ENCODE measurements around the gene RNF41. TPM values are rescaled to one million over a fixed set of nuclear protein-coding genes. Genes with fewer than 3 reads are reported as not detected.
A peak's percentile ranks its signal among the peaks of the same experiment; 100 is the strongest.

The RNF41 gene
- total and polyA plus RNA-seq, 2 donors (not counting 3 experiments of a cell fraction or from before 2014, with no cell fraction given) = 88.3 to 203 TPM

- H3K4me3 ChIP-seq (replicated peaks in 1 of 3; ENCODE audit: insufficient read depth in 1 of 3, low read depth in 1 of 3, low read length in 3 of 3) = no peak overlapping the region
- no peak overlapping the region for H3K27ac ChIP-seq (ENCODE audit: insufficient read depth, low read depth, low read length)
- no peaks in the 10 kb centered on the region for H3K27me3 ChIP-seq (ENCODE audit: control insufficient read depth in 2 of 2, insufficient read depth in 2 of 2, low read length in 2 of 2)
- H3K9me1 ChIP-seq (replicated peaks; ENCODE audit: control insufficient read depth, extremely low read depth, insufficient read depth, low read length) = no peaks in the 10 kb centered on the region
- dilution Hi-C loops (cut with MboI; ENCODE audit: extremely low pct_ligation_motif_present, low sequenced_read_pairs) (no loop called here), intact Hi-C loops (cut with micrococcal nuclease) (no loop called here)
- H3K9me3 ChIP-seq (replicated peaks; ENCODE audit: control insufficient read depth, insufficient read depth, low read length) = no peaks in the 10 kb centered on the region
- H3K4me1 ChIP-seq (ENCODE audit: control insufficient read depth, extremely low read depth, insufficient read depth, low read length) = peaks cover 8% of the 10 kb centered on the region
- no TSS peak for BruUV-seq (replicated peaks)
- no peak for FAIRE-seq
- ChIA-PET CTCF (interaction anchor here (1.1 to 8.5 kb wide), 7 partner anchors 9 to 50 kb away, joined by 3 to 54 read pairs (median 13); partner anchors contain the start of genes ANKRD52, RNF41 and SMARCC2), POLR2A (interaction anchor here (0.7 kb wide), 1 partner anchor 46 kb away, joined by 4 read pairs; no protein-coding TSS in a partner anchor)
- H3K9ac ChIP-seq (replicated peaks; ENCODE audit: extremely low read depth, insufficient read depth, low read length) = no peak overlapping the region
- H2AFZ ChIP-seq (ENCODE audit: low read depth, low read length) = no peak overlapping the region
- H4K20me1 ChIP-seq (replicated peaks; ENCODE audit: control insufficient read depth, extremely low read depth, insufficient read depth, low read length) = no peaks in the 10 kb centered on the region
- H3K36me3 ChIP-seq (ENCODE audit: control insufficient read depth in 2 of 2, extremely low read depth in 1 of 2, insufficient read depth in 2 of 2, low read length in 2 of 2) = peaks cover 18 to 54% of the 10 kb centered on the region in 2 experiments
- DNase-seq (ENCODE audit: low read depth, low spot score) = no peak
- H3K4me2 ChIP-seq (ENCODE audit: insufficient read depth, low read length) = no peak overlapping the region
- H3K79me2 ChIP-seq (ENCODE audit: control insufficient read depth, insufficient read depth, low read length) = no peaks in the 10 kb centered on the region
- no peak for TF ChIP-seq GATA2 (IDR thresholded peaks at IDR 0.05; ENCODE audit: insufficient read depth, insufficient read length, low read depth, low read length)
- TF ChIP-seq, protein P1, sequence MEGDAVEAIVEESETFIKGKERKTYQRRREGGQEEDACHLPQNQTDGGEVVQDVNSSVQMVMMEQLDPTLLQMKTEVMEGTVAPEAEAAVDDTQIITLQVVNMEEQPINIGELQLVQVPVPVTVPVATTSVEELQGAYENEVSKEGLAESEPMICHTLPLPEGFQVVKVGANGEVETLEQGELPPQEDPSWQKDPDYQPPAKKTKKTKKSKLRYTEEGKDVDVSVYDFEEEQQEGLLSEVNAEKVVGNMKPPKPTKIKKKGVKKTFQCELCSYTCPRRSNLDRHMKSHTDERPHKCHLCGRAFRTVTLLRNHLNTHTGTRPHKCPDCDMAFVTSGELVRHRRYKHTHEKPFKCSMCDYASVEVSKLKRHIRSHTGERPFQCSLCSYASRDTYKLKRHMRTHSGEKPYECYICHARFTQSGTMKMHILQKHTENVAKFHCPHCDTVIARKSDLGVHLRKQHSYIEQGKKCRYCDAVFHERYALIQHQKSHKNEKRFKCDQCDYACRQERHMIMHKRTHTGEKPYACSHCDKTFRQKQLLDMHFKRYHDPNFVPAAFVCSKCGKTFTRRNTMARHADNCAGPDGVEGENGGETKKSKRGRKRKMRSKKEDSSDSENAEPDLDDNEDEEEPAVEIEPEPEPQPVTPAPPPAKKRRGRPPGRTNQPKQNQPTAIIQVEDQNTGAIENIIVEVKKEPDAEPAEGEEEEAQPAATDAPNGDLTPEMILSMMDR (IDR thresholded peaks at IDR 0.05; ENCODE audit: extremely low read depth in 1 of 2, insufficient read depth in 1 of 2, low read depth in 1 of 2, low read length in 2 of 2) = no peak
These were observed 13.7 kb downstream of the RNF41 start for GRCh38 chr12:56208006-56208405.

DNA sequence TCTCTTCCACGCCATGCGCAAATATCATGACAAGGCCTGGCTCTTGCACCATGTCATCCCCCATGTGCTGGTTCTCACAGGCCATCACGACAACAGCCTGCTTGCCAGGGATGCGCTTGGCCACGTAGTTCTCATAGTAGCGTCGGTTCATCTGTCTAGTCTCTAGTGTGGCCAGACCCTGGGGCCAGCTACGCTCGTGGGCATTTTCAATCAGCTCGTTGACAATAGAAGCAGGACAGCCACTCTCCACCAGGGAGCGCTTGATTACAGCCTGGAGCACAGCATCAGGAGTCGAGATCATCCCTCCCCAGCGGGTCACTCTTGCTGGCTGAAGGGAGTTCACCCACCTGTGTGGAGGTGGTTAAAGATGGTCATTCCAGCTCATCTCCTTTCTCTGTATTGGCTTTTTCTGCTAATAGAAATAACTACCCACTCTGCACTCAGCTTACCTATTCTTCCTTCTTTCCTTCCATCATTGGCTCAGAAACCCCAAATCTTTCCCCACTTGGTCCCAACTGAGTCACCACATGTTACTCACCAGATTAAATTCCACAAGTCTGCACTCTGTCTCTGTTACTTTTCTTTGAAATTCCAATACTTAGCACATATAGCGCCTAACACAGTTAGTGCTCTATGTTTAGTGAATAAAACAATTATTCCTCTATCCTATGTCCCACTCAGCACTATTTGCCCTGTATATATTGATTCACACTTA is 15.1 kb downstream of the RNF41 start:
- Histone ChIP-seq H2AFZ (ENCODE audit: low read depth, low read length) (no peak overlapping the region), H3K4me2 (ENCODE audit: insufficient read depth, low read length) (no peak overlapping the region), H3K4me3 (replicated peaks in 1 of 3; ENCODE audit: insufficient read depth in 1 of 3, low read depth in 1 of 3, low read length in 3 of 3) (no peak overlapping the region), H3K27ac (ENCODE audit: insufficient read depth, low read depth, low read length) (no peak overlapping the region), H3K9ac (replicated peaks; ENCODE audit: extremely low read depth, insufficient read depth, low read length) (no peak overlapping the region), H4K20me1 (replicated peaks; ENCODE audit: control insufficient read depth, extremely low read depth, insufficient read depth, low read length) (no peaks in the 10 kb centered on the region), H3K36me3 (ENCODE audit: control insufficient read depth in 2 of 2, extremely low read depth in 1 of 2, insufficient read depth in 2 of 2, low read length in 2 of 2) (peaks cover 12 to 43% of the 10 kb centered on the region in 2 experiments), H3K9me1 (replicated peaks; ENCODE audit: control insufficient read depth, extremely low read depth, insufficient read depth, low read length) (no peaks in the 10 kb centered on the region), H3K27me3 (ENCODE audit: control insufficient read depth in 2 of 2, insufficient read depth in 2 of 2, low read length in 2 of 2) (no peaks in the 10 kb centered on the region), H3K9me3 (replicated peaks; ENCODE audit: control insufficient read depth, insufficient read depth, low read length) (no peaks in the 10 kb centered on the region), H3K79me2 (ENCODE audit: control insufficient read depth, insufficient read depth, low read length) (no peaks in the 10 kb centered on the region), H3K4me1 (ENCODE audit: control insufficient read depth, extremely low read depth, insufficient read depth, low read length) (peaks cover 17% of the 10 kb centered on the region)
- FAIRE-seq (peak; percentile 66), DNase-seq (ENCODE audit: low read depth, low spot score) (peak; percentile 52)
- ChIA-PET CTCF (interaction anchor here (0.6 to 8.5 kb wide), 20 partner anchors 8 to 301 kb away, joined by 3 to 63 read pairs (median 4); partner anchors contain the start of genes ANKRD52, ESYT1, RNF41 and SLC39A5), POLR2A (interaction anchor here (1.4 to 2.8 kb wide), 2 partner anchors 15 to 88 kb away, joined by 3 to 12 read pairs; partner anchors contain the start of genes RNF41 and ZC3H10)
- TF ChIP-seq POLR2A (IDR thresholded peaks at IDR 0.05; ENCODE audit: low read depth, low read length) (peak; percentile 30), JUN (IDR thresholded peaks at IDR 0.05; ENCODE audit: borderline replicate concordance, insufficient read depth, insufficient read length, low read depth) (no peak), MYC (IDR thresholded peaks at IDR 0.05; ENCODE audit: low read depth, low read length) (no peak)
- TF ChIP-seq, protein P1 (IDR thresholded peaks at IDR 0.05; ENCODE audit: extremely low read depth in 1 of 2, insufficient read depth in 1 of 2, low read depth in 1 of 2, low read length in 2 of 2) = peak; percentile 63 to 73
- intact Hi-C loops (cut with micrococcal nuclease) (loop anchor here (1.0 kb wide), 2 partner anchors 8 to 18 kb away; partner anchors contain the start of gene NABP2), dilution Hi-C loops (cut with MboI; ENCODE audit: extremely low pct_ligation_motif_present, low sequenced_read_pairs) (no loop called here)
- BruUV-seq (replicated peaks) = no TSS peak

All from endothelial cell of umbilical vein (primary cell).